Osteocyte (in vitro differentiated cells): Measurements from ENCODE around the gene INTS7. TPM values are rescaled to one million over a fixed set of nuclear protein-coding genes. Genes with fewer than 3 reads are reported as not detected.
"Not testable (repeated sequence)": the region's sequence is repeated elsewhere in the genome, so short reads cannot be mapped to it uniquely, and the experiment has no call there.

Experiments
- DNase-seq: peaks from one replicate; pipeline ENCODE4 v3.0.0; 2021; ENCODE audit warnings: mixed read lengths; ENCODE audit not compliant: unreplicated experiment; ENCODE audit errors: extremely low spot score
- H3K27ac Mint-ChIP-seq: one replicate; pipeline ENCODE4 v1.8.0; 2021; ENCODE audit warnings: mild to moderate bottlenecking, mixed read lengths; ENCODE audit not compliant: unreplicated experiment
- H3K27me3 Mint-ChIP-seq: one replicate; pipeline ENCODE4 v1.8.0; 2021; ENCODE audit warnings: mixed read lengths; ENCODE audit not compliant: unreplicated experiment
- H3K36me3 Mint-ChIP-seq: one replicate; pipeline ENCODE4 v1.8.0; 2021; ENCODE audit warnings: mixed read lengths; ENCODE audit not compliant: unreplicated experiment
- H3K4me1 Mint-ChIP-seq: one replicate; pipeline ENCODE4 v1.8.0; 2021; ENCODE audit warnings: mixed read lengths; ENCODE audit not compliant: unreplicated experiment
- H3K4me3 Mint-ChIP-seq: one replicate; pipeline ENCODE4 v1.8.0; 2021; ENCODE audit warnings: mild to moderate bottlenecking, moderate library complexity, mixed read lengths; ENCODE audit not compliant: unreplicated experiment
- H3K9me3 Mint-ChIP-seq: one replicate; pipeline ENCODE4 v1.8.0; 2021; ENCODE audit warnings: mixed read lengths; ENCODE audit not compliant: unreplicated experiment
- total RNA-seq: library from RNA; stranded (reverse); gene quantifications from 2 replicates; pipeline ENCODE4 v1.2.1, GENCODE V29; 2021
- TF ChIP-seq, protein P1 (sequence below): fragments of 200-600 bp; sonication (generic); IDR thresholded peaks from 2 replicates; pipeline ENCODE4 v1.5.0; 2021; ENCODE audit warnings: antibody characterized with exemption, mild to moderate bottlenecking, moderate library complexity

The INTS7 gene
- total RNA-seq, 1 donor from 2014 or later: 18.4 TPM

DNA sequence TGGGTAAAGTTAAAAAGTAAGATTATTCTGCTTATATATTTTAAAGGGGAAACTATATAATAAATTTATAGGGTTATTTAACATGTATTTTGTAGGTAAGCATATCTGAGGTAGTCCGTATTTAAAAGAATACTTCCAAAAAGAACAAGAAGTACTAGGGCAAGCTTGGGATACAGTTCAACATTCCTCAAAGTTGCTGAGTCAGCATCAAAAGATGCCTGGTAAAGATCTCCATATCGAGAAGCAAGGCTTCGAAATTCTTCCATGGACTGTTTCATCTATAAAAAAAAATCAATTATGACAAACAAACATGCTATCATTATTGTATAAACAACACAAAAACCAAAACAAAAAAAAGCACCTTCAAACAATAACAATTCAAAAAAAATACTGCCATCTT, 67.7 kb downstream of the INTS7 start:
- H3K4me3 Mint-ChIP-seq: no peak overlapping the region
- TF ChIP-seq, protein P1, sequence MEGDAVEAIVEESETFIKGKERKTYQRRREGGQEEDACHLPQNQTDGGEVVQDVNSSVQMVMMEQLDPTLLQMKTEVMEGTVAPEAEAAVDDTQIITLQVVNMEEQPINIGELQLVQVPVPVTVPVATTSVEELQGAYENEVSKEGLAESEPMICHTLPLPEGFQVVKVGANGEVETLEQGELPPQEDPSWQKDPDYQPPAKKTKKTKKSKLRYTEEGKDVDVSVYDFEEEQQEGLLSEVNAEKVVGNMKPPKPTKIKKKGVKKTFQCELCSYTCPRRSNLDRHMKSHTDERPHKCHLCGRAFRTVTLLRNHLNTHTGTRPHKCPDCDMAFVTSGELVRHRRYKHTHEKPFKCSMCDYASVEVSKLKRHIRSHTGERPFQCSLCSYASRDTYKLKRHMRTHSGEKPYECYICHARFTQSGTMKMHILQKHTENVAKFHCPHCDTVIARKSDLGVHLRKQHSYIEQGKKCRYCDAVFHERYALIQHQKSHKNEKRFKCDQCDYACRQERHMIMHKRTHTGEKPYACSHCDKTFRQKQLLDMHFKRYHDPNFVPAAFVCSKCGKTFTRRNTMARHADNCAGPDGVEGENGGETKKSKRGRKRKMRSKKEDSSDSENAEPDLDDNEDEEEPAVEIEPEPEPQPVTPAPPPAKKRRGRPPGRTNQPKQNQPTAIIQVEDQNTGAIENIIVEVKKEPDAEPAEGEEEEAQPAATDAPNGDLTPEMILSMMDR: no peak
- H3K27ac Mint-ChIP-seq: peak overlapping the region; percentile 63
- DNase-seq: no peak
- H3K9me3 Mint-ChIP-seq: peaks cover 5% of the 10 kb centered on the region
- H3K36me3 Mint-ChIP-seq: peaks cover 19% of the 10 kb centered on the region
- peaks cover 10% of the 10 kb centered on the region for H3K4me1 Mint-ChIP-seq
- no peaks in the 10 kb centered on the region for H3K27me3 Mint-ChIP-seq

DNA sequence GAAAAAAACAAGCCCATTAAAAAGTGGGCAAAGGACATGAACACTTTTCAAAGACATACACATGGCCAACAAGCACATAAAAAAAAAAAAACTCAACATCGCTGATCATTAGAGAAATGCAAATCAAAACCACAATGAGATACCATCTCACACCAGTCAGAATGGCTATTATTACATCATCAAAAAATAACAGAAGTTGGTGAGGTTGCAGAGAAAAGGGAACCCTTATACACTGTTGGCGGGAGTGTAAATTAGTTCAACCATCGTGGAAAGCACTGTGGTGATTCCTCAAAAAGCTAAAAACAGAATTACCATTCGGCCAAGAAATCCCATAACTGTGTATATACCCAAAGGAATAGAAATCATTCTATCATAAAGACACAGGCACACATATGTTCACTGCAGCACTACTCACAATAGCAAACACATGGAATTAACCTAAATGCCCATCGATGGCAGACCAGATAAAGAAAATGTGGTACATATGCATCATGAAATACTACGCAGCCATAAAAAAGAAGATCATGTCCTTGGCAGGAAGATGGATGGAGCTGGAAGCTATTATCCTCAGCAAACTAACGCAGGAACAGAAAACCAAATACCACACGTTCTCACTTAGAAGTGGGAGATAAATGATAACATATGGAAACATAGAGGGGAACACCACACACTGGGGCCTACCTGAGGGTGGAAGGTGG, 70.1 kb downstream of the INTS7 start:
- peaks cover 10% of the 10 kb centered on the region for H3K4me1 Mint-ChIP-seq
- H3K27me3 Mint-ChIP-seq: no peaks in the 10 kb centered on the region
- H3K27ac Mint-ChIP-seq: no peak overlapping the region
- TF ChIP-seq, protein P1: no peak
- H3K36me3 Mint-ChIP-seq: peaks cover 34% of the 10 kb centered on the region
- peaks cover 11% of the 10 kb centered on the region for H3K9me3 Mint-ChIP-seq
- no peak for DNase-seq
- no peak overlapping the region for H3K4me3 Mint-ChIP-seq

DNA sequence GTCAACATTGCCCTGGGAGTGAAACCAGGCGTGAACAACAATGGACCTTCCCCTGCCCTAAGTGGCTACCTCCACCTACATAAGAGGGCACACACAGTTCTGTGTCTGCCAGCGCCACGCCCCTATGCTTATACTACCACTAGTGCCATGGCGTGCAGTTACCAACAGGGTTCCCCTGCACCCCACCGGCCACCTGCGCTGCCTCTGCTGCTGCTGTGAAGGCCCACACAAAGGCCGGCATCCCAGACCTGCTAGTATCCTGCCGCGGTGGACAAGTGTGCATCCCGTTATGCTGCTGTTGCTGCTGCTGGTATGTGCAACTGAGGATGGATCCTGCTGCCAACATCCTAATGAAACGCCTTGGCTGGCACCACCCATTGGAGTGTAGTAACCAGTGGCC, 75.7 kb downstream of the INTS7 start:
- Mint-ChIP-seq H3K36me3 (peaks cover 51% of the 10 kb centered on the region), H3K9me3 (peaks cover 11% of the 10 kb centered on the region), H3K27me3 (no peaks in the 10 kb centered on the region), H3K27ac (no peak overlapping the region), H3K4me3 (no peak overlapping the region), H3K4me1 (no peaks in the 10 kb centered on the region)
- DNase-seq: no peak
- TF ChIP-seq, protein P1: no peak

DNA sequence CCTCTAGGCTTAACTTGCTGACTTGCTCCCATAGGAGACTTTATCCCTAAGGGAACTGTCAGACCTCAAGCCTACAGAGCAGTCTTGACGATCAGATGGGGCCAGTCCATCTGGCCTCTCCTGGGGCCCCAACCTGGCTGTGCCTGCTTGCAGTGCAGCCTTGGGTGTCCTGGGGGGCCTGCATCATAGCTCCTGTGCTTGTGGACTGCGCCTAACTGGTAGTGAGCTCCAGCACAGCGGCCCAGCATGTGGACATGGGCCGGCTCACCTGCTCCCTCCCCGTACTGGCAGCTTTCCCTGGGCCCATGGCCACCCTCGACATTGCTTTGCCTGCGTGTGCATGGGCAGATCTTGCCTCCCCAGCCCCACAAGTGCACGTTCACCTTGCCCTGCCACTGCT, 76.1 kb downstream of the INTS7 start:
- Mint-ChIP-seq H3K4me1 (no peaks in the 10 kb centered on the region), H3K27ac (no peak overlapping the region), H3K27me3 (no peaks in the 10 kb centered on the region), H3K4me3 (no peak overlapping the region), H3K36me3 (peaks cover 50% of the 10 kb centered on the region), H3K9me3 (peaks cover 11% of the 10 kb centered on the region)
- TF ChIP-seq, protein P1: no peak
- DNase-seq: no peak

DNA sequence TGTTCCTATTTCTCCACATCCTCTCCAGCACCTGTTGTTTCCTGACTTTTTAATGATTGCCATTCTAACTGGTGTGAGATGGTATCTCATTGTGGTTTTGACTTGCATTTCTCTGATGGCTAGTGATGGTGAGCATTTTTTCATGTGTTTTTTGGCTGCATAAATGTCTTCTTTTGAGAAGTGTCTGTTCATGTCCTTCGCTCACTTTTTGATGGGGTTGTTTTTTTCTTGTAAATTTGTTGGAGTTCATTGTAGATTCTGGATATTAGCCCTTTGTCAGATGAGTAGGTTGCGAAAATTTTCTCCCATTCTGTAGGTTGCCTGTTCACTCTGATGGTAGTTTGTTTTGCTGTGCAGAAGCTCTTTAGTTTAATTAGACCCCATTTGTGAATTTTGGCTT, 81.3 kb downstream of the INTS7 start:
- H3K4me3 Mint-ChIP-seq, H3K27me3 Mint-ChIP-seq, H3K4me1 Mint-ChIP-seq, DNase-seq, H3K9me3 Mint-ChIP-seq, H3K27ac Mint-ChIP-seq: not testable (repeated sequence)
- peaks cover 25% of the 10 kb centered on the region for H3K36me3 Mint-ChIP-seq

DNA sequence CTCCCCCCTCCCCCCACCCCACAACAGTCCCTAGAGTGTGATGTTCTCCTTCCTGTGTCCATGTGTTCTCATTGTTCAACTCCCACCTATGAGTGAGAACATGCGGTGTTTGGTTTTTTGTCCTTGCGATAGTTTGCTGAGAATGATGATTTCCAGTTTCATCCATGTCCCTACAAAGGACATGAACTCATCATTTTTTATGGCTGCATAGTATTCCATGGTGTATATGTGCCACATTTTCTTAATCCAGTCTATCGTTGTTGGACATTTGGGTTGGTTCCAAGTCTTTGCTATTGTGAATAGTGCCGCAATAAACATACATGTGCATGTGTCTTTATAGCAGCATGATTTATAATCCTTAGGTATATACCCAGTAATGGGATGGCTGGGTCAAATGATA, 81.8 kb downstream of the INTS7 start:
- not testable (repeated sequence) for DNase-seq, H3K4me3 Mint-ChIP-seq, H3K4me1 Mint-ChIP-seq, H3K27me3 Mint-ChIP-seq, H3K27ac Mint-ChIP-seq, H3K9me3 Mint-ChIP-seq
- H3K36me3 Mint-ChIP-seq: peaks cover 23% of the 10 kb centered on the region
